WTC11 (cell line): Measurements from ENCODE around the gene NFATC1. TPM values are rescaled to one million over a fixed set of nuclear protein-coding genes. Genes with fewer than 3 reads are reported as not detected.

Experiments
- ATAC-seq: fragments of 200-7000 bp; cut with Tn5 transposase; 2 replicates; pipeline ENCODE4 v1.10.0; 2021; ENCODE audit warnings: mild to moderate bottlenecking, moderate library complexity
- CTCF ChIA-PET: fragments of 300-600 bp; sonication (Branson Sonifier 250); formaldehyde crosslinking; loops from one replicate; lab custom pipeline; 2021; ENCODE audit warnings: antibody characterized with exemption; lab: Charles Lee
- POLR2A ChIA-PET: fragments of 350-600 bp; sonication (Branson Sonifier 250); formaldehyde crosslinking; loops from one replicate; lab custom pipeline; 2021; ENCODE audit warnings: antibody characterized with exemption; lab: Charles Lee
- DNase-seq: peaks from one replicate; pipeline ENCODE4 v3.0.0; 2021; ENCODE audit warnings: low spot score
- H3K27ac Mint-ChIP-seq: 2 replicates; pipeline ENCODE4 v1.8.0; 2021; ENCODE audit warnings: mixed read lengths
- H3K27me3 Mint-ChIP-seq: 2 replicates; pipeline ENCODE4 v1.8.0; 2021; ENCODE audit warnings: low read depth, mild to moderate bottlenecking, moderate library complexity, mixed read lengths
- H3K36me3 Mint-ChIP-seq: 2 replicates; pipeline ENCODE4 v1.8.0; 2021; ENCODE audit warnings: mixed read lengths
- H3K4me1 Mint-ChIP-seq: 2 replicates; pipeline ENCODE4 v1.8.0; 2022; ENCODE audit warnings: mixed read lengths
- H3K4me3 Mint-ChIP-seq: 2 replicates; pipeline ENCODE4 v1.8.0; 2021; ENCODE audit warnings: mild to moderate bottlenecking, moderate library complexity, mixed read lengths
- H3K9me3 Mint-ChIP-seq: 2 replicates; pipeline ENCODE4 v1.8.0; 2021; ENCODE audit warnings: mixed read lengths
- CREM ChIP-seq: sonication (generic); formaldehyde crosslinking; IDR thresholded peaks from 2 replicates; pipeline ENCODE4 v1.8.1; 2022; ENCODE audit warnings: mild to moderate bottlenecking, missing genetic modification reagents, moderate library complexity
- E2F1 ChIP-seq: sonication (generic); formaldehyde crosslinking; IDR thresholded peaks from 2 replicates; pipeline ENCODE4 v1.8.0; 2022; ENCODE audit warnings: mild to moderate bottlenecking, missing genetic modification reagents
- ELF4 ChIP-seq: sonication (generic); formaldehyde crosslinking; IDR thresholded peaks from 2 replicates; pipeline ENCODE4 v1.8.1; 2022; ENCODE audit warnings: low read depth, mild to moderate bottlenecking, moderate library complexity, missing genetic modification reagents
- EMX1 ChIP-seq: fragments of 250-450 bp; sonication (Bioruptor Pico); IDR thresholded peaks from 2 replicates; pipeline ENCODE4 v1.8.0; 2021; ENCODE audit warnings: mild to moderate bottlenecking
- FOXJ3 ChIP-seq: sonication (generic); formaldehyde crosslinking; IDR thresholded peaks from 2 replicates; pipeline ENCODE4 v1.9.0; 2021; ENCODE audit warnings: missing genetic modification reagents, mild to moderate bottlenecking, borderline replicate concordance
- FOXP1 ChIP-seq: sonication (generic); formaldehyde crosslinking; IDR thresholded peaks from 2 replicates; pipeline ENCODE4 v1.8.0; 2022; ENCODE audit warnings: missing genetic modification reagents, mild to moderate bottlenecking, moderate library complexity, borderline replicate concordance
- GRHL2 ChIP-seq: fragments of 250-450 bp; sonication (Bioruptor Pico); IDR thresholded peaks from 2 replicates; pipeline ENCODE4 v1.8.0; 2022; ENCODE audit warnings: mild to moderate bottlenecking, moderate library complexity; ENCODE audit not compliant: insufficient replicate concordance, severe bottlenecking
- IRF2 ChIP-seq: sonication (generic); formaldehyde crosslinking; IDR thresholded peaks from 2 replicates; pipeline ENCODE4 v1.8.0; 2022; ENCODE audit warnings: low read depth, missing genetic modification reagents, borderline replicate concordance
- NFATC4 ChIP-seq: fragments of 250-450 bp; sonication (Bioruptor Pico); IDR thresholded peaks from 2 replicates; pipeline ENCODE4 v1.9.0; 2021; ENCODE audit warnings: mild to moderate bottlenecking
- PRRX2 ChIP-seq: fragments of 250-450 bp; sonication (Bioruptor Pico); IDR thresholded peaks from 2 replicates; pipeline ENCODE4 v1.8.0; 2021; ENCODE audit warnings: mild to moderate bottlenecking
- SMAD3 ChIP-seq: sonication (generic); formaldehyde crosslinking; IDR thresholded peaks from 2 replicates; pipeline ENCODE4 v1.8.0; 2022; ENCODE audit warnings: missing genetic modification reagents, mild to moderate bottlenecking, borderline replicate concordance
- SOX15 ChIP-seq: fragments of 250-450 bp; sonication (Bioruptor Pico); IDR thresholded peaks from 2 replicates; pipeline ENCODE4 v1.9.0; 2021; ENCODE audit warnings: mild to moderate bottlenecking
- TEAD4 ChIP-seq: sonication (generic); formaldehyde crosslinking; IDR thresholded peaks from 2 replicates; pipeline ENCODE4 v1.8.0; 2022; ENCODE audit warnings: mild to moderate bottlenecking, missing genetic modification reagents
- ZNF138 ChIP-seq: sonication (generic); formaldehyde crosslinking; conservative IDR thresholded peaks from 2 replicates; pipeline ENCODE4 v1.8.1; 2022; ENCODE audit warnings: mild to moderate bottlenecking, moderate library complexity, missing genetic modification reagents
- ZNF219 ChIP-seq: sonication (generic); formaldehyde crosslinking; IDR thresholded peaks from 2 replicates; pipeline ENCODE4 v1.8.0; 2023; ENCODE audit warnings: missing genetic modification reagents, mild to moderate bottlenecking, borderline replicate concordance
- ZNF416 ChIP-seq: fragments of 250-450 bp; sonication (Bioruptor Pico); IDR thresholded peaks from 2 replicates; pipeline ENCODE4 v1.9.0; 2021; ENCODE audit warnings: mild to moderate bottlenecking, inconsistent platforms
- ZNF425 ChIP-seq: fragments of 250-450 bp; sonication (Bioruptor Pico); conservative IDR thresholded peaks from 2 replicates; pipeline ENCODE4 v1.9.0; 2021; ENCODE audit warnings: mild to moderate bottlenecking
- total RNA-seq: library from RNA; stranded (reverse); gene quantifications from 3 replicates; pipeline ENCODE4 v1.2.3, GENCODE V29; 2021
- TF ChIP-seq, protein P1 (sequence below): sonication (generic); formaldehyde crosslinking; IDR thresholded peaks from 2 replicates; pipeline ENCODE4 v1.8.0; 2023; ENCODE audit warnings: mild to moderate bottlenecking, missing genetic modification reagents
- TF ChIP-seq, protein P2 (sequence below): sonication (generic); formaldehyde crosslinking; conservative IDR thresholded peaks from 2 replicates; pipeline ENCODE4 v1.8.1; 2023; ENCODE audit warnings: mild to moderate bottlenecking, low read depth, missing genetic modification reagents, moderate library complexity
- TF ChIP-seq, protein P3 (sequence below): sonication (generic); formaldehyde crosslinking; IDR thresholded peaks from 2 replicates; pipeline ENCODE4 v1.8.1; 2023; ENCODE audit warnings: mild to moderate bottlenecking, moderate library complexity, missing genetic modification reagents
- TF ChIP-seq, protein P4 (sequence below): sonication (generic); formaldehyde crosslinking; IDR thresholded peaks from 2 replicates; pipeline ENCODE4 v1.8.0; 2022; ENCODE audit warnings: mild to moderate bottlenecking, missing genetic modification reagents

The NFATC1 gene
- total RNA-seq, 1 experiment from 2014 or later = 20.2 TPM

DNA sequence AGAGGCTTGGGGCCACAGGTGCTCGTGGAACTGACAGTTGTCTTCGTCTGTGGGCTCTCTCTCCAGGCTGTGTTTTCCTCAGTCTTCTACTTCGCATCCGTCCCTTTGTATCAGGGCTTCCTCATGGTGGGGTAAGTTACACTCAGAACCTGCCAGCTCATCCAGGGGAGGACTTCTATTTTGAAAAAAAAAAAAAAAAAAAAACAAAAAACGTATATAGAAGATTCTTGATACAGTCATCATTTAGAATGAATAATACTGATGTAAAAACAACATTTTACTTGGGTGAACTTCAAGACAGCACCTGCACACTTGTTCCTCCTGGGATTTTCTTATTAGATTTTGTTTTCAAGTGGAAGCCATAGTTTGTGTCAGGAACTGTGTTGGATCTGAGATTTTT is 47.7 kb upstream of the NFATC1 start:
- DNase-seq (no peak), ATAC-seq (no peak)
- Mint-ChIP-seq H3K27ac (no peak overlapping the region), H3K4me1 (no peaks in the 10 kb centered on the region), H3K27me3 (no peaks in the 10 kb centered on the region), H3K36me3 (peaks cover 36% of the 10 kb centered on the region), H3K4me3 (no peak overlapping the region), H3K9me3 (no peaks in the 10 kb centered on the region)
- ChIA-PET POLR2A (interaction anchor here (0.6 kb wide), 1 partner anchor 835 kb away, joined by 3 read pairs; no protein-coding TSS in a partner anchor), CTCF (interaction anchor here (0.7 kb wide), 1 partner anchor 63 kb away, joined by 3 read pairs; no protein-coding TSS in a partner anchor)
- TF ChIP-seq EMX1 (CRISPR knock-in tag) = no peak
- TF ChIP-seq IRF2 (CRISPR knock-in tag) = no peak

DNA sequence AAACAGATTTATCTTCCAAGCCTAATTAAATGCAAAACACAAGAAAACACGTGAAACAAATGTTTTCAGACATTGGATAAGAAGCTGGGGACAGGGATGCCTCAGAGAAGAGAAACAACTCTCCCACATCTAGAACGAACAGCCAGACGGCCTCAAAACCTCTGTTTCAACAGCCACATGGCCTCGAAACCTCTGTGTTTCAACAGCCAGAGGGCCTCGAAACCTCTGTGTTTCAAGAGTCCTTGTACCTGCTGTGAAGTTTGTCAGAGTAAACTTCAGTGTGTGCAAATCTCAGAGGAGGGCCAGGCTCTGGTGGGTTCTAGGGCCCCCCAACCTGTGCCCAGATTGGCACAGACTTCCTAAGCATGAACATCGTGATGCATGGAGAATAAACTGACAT is 43.3 kb upstream of the NFATC1 start:
- TF ChIP-seq TEAD4 (CRISPR knock-in tag) (no peak), GRHL2 (CRISPR knock-in tag) (no peak), FOXP1 (no peak), FOXJ3 (CRISPR knock-in tag) (no peak), ZNF219 (CRISPR knock-in tag) (no peak), SOX15 (CRISPR knock-in tag) (no peak), NFATC4 (CRISPR knock-in tag) (no peak), ELF4 (CRISPR knock-in tag) (no peak), E2F1 (no peak), ZNF138 (CRISPR knock-in tag) (no peak), ZNF425 (CRISPR knock-in tag) (no peak), SMAD3 (CRISPR knock-in tag) (no peak), CREM (CRISPR knock-in tag) (no peak), ZNF416 (CRISPR knock-in tag) (no peak), PRRX2 (CRISPR knock-in tag) (no peak)
- TF ChIP-seq, protein P1, sequence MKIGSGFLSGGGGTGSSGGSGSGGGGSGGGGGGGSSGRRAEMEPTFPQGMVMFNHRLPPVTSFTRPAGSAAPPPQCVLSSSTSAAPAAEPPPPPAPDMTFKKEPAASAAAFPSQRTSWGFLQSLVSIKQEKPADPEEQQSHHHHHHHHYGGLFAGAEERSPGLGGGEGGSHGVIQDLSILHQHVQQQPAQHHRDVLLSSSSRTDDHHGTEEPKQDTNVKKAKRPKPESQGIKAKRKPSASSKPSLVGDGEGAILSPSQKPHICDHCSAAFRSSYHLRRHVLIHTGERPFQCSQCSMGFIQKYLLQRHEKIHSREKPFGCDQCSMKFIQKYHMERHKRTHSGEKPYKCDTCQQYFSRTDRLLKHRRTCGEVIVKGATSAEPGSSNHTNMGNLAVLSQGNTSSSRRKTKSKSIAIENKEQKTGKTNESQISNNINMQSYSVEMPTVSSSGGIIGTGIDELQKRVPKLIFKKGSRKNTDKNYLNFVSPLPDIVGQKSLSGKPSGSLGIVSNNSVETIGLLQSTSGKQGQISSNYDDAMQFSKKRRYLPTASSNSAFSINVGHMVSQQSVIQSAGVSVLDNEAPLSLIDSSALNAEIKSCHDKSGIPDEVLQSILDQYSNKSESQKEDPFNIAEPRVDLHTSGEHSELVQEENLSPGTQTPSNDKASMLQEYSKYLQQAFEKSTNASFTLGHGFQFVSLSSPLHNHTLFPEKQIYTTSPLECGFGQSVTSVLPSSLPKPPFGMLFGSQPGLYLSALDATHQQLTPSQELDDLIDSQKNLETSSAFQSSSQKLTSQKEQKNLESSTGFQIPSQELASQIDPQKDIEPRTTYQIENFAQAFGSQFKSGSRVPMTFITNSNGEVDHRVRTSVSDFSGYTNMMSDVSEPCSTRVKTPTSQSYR = no peak
- TF ChIP-seq, protein P2, sequence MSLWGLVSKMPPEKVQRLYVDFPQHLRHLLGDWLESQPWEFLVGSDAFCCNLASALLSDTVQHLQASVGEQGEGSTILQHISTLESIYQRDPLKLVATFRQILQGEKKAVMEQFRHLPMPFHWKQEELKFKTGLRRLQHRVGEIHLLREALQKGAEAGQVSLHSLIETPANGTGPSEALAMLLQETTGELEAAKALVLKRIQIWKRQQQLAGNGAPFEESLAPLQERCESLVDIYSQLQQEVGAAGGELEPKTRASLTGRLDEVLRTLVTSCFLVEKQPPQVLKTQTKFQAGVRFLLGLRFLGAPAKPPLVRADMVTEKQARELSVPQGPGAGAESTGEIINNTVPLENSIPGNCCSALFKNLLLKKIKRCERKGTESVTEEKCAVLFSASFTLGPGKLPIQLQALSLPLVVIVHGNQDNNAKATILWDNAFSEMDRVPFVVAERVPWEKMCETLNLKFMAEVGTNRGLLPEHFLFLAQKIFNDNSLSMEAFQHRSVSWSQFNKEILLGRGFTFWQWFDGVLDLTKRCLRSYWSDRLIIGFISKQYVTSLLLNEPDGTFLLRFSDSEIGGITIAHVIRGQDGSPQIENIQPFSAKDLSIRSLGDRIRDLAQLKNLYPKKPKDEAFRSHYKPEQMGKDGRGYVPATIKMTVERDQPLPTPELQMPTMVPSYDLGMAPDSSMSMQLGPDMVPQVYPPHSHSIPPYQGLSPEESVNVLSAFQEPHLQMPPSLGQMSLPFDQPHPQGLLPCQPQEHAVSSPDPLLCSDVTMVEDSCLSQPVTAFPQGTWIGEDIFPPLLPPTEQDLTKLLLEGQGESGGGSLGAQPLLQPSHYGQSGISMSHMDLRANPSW (CRISPR knock-in tag) = no peak
- TF ChIP-seq, protein P3, sequence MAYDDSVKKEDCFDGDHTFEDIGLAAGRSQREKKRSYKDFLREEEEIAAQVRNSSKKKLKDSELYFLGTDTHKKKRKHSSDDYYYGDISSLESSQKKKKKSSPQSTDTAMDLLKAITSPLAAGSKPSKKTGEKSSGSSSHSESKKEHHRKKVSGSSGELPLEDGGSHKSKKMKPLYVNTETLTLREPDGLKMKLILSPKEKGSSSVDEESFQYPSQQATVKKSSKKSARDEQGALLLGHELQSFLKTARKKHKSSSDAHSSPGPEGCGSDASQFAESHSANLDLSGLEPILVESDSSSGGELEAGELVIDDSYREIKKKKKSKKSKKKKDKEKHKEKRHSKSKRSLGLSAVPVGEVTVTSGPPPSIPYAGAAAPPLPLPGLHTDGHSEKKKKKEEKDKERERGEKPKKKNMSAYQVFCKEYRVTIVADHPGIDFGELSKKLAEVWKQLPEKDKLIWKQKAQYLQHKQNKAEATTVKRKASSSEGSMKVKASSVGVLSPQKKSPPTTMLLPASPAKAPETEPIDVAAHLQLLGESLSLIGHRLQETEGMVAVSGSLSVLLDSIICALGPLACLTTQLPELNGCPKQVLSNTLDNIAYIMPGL (CRISPR knock-in tag) = no peak
- TF ChIP-seq, protein P4, sequence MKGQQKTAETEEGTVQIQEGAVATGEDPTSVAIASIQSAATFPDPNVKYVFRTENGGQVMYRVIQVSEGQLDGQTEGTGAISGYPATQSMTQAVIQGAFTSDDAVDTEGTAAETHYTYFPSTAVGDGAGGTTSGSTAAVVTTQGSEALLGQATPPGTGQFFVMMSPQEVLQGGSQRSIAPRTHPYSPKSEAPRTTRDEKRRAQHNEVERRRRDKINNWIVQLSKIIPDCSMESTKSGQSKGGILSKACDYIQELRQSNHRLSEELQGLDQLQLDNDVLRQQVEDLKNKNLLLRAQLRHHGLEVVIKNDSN (CRISPR knock-in tag) = no peak
- Mint-ChIP-seq H3K4me3 (no peak overlapping the region), H3K36me3 (0 out of 2 replicates have a peak, but pooled peaks cover 5% of the 10 kb centered on the region)

More for the DNA sequence above, 43.3 kb upstream of the NFATC1 start:
- H3K4me1 Mint-ChIP-seq = no peaks in the 10 kb centered on the region
- POLR2A ChIA-PET = no interaction called here
- no peaks in the 10 kb centered on the region for H3K27me3 Mint-ChIP-seq
- no peak overlapping the region for H3K27ac Mint-ChIP-seq
- no peak for DNase-seq
- CTCF ChIA-PET = no interaction called here
- H3K9me3 Mint-ChIP-seq = no peaks in the 10 kb centered on the region
- no peak for ATAC-seq
